ENCODE measurements around the gene GNG14. TPM values are rescaled to one million over a fixed set of nuclear protein-coding genes. Genes with fewer than 3 reads are reported as not detected.

GNG14 gene
- total RNA-seq, 4 donors from 2014 or later, result not detected

- Histone ChIP-seq H3K36me3 (peaks cover 0 to 32% (median 0%) of the 10 kb centered on the region in 3 donors), H3K4me1 (peaks cover 0 to 13% (median 0%) of the 10 kb centered on the region in 4 donors), H3K4me3 (no peak overlapping the region), H3K9me3 (no peaks in the 10 kb centered on the region), H3K27ac (no peak overlapping the region), H3K27me3 (no peaks in the 10 kb centered on the region)
- no peak for DNase-seq
- no peak for TF ChIP-seq POLR2A (IDR thresholded peaks at IDR 0.05)
- no peak for TF ChIP-seq CTCF (IDR thresholded peaks at IDR 0.05)
These were observed 35.6 kb upstream of the GNG14 start for GRCh38 chr19:12652219-12652618.

- Histone ChIP-seq H3K36me3 (peaks cover 0 to 53% (median 0%) of the 10 kb centered on the region in 3 donors), H3K4me3 (no peak overlapping the region), H3K9me3 (no peaks in the 10 kb centered on the region), H3K27ac (no peak overlapping the region), H3K4me1 (no peaks in the 10 kb centered on the region), H3K27me3 (no peaks in the 10 kb centered on the region)
- TF ChIP-seq CTCF (IDR thresholded peaks at IDR 0.05) (no peak), POLR2A (IDR thresholded peaks at IDR 0.05) (no peak)
- no peak for DNase-seq
These were observed 32.3 kb upstream of the GNG14 start for GRCh38 chr19:12655546-12655945.

- no peaks in the 10 kb centered on the region for H3K4me1 ChIP-seq
- TF ChIP-seq CTCF (IDR thresholded peaks at IDR 0.05) (no peak), POLR2A (IDR thresholded peaks at IDR 0.05) (no peak)
- DNase-seq, result no peak
- no peaks in the 10 kb centered on the region for H3K27me3 ChIP-seq
- H3K36me3 ChIP-seq, result peaks cover 0 to 62% (median 0%) of the 10 kb centered on the region in 3 donors
- H3K27ac ChIP-seq, result no peak overlapping the region
- H3K4me3 ChIP-seq, result no peak overlapping the region
- H3K9me3 ChIP-seq, result no peaks in the 10 kb centered on the region
These were observed 30.8 kb upstream of the GNG14 start for GRCh38 chr19:12656899-12657571.

- no peaks in the 10 kb centered on the region for H3K9me3 ChIP-seq
- peaks cover 0 to 69% (median 0%) of the 10 kb centered on the region in 3 donors for H3K36me3 ChIP-seq
- TF ChIP-seq POLR2A (IDR thresholded peaks at IDR 0.05), result no peak
- no peak for TF ChIP-seq CTCF (IDR thresholded peaks at IDR 0.05)
- H3K4me1 ChIP-seq, result no peaks in the 10 kb centered on the region
- DNase-seq, result no peak
- no peaks in the 10 kb centered on the region for H3K27me3 ChIP-seq
- H3K4me3 ChIP-seq, result no peak overlapping the region
- H3K27ac ChIP-seq, result no peak overlapping the region
These were observed 29.8 kb upstream of the GNG14 start for GRCh38 chr19:12657966-12658365.

- Histone ChIP-seq H3K27ac (no peak overlapping the region), H3K27me3 (no peaks in the 10 kb centered on the region), H3K4me3 (no peak overlapping the region), H3K9me3 (no peaks in the 10 kb centered on the region), H3K36me3 (peaks cover 0 to 79% (median 0%) of the 10 kb centered on the region in 3 donors), H3K4me1 (peaks cover 0 to 15% (median 3%) of the 10 kb centered on the region in 4 donors)
- DNase-seq, result no peak
- TF ChIP-seq POLR2A (IDR thresholded peaks at IDR 0.05), result no peak
These were observed 26.8 kb upstream of the GNG14 start for GRCh38 chr19:12660980-12661379.

GRCh38 chr19:12664406-12665280 is 23.2 kb upstream of the GNG14 start:
- DNase-seq, result no peak
- TF ChIP-seq CTCF (IDR thresholded peaks at IDR 0.05), result no peak
- no peak for TF ChIP-seq POLR2A (IDR thresholded peaks at IDR 0.05)
- H3K4me3 ChIP-seq, result no peak overlapping the region
- H3K4me1 ChIP-seq, result peaks cover 0 to 31% (median 19%) of the 10 kb centered on the region in 4 donors
- no peaks in the 10 kb centered on the region for H3K9me3 ChIP-seq
- H3K36me3 ChIP-seq, result peaks cover 0 to 55% (median 0%) of the 10 kb centered on the region in 3 donors
- peak overlapping the region in 1 of 4 donors; percentile 96 for H3K27ac ChIP-seq
- H3K27me3 ChIP-seq, result no peaks in the 10 kb centered on the region
